Kidney glomerular epithelial cell (primary cell): ENCODE measurements around the gene NBL1.

Source experiments
- DNase-seq: peaks from one replicate; lab custom pipeline; 2025; lab: John Stamatoyannopoulos, UW

NBL1 gene

DNA sequence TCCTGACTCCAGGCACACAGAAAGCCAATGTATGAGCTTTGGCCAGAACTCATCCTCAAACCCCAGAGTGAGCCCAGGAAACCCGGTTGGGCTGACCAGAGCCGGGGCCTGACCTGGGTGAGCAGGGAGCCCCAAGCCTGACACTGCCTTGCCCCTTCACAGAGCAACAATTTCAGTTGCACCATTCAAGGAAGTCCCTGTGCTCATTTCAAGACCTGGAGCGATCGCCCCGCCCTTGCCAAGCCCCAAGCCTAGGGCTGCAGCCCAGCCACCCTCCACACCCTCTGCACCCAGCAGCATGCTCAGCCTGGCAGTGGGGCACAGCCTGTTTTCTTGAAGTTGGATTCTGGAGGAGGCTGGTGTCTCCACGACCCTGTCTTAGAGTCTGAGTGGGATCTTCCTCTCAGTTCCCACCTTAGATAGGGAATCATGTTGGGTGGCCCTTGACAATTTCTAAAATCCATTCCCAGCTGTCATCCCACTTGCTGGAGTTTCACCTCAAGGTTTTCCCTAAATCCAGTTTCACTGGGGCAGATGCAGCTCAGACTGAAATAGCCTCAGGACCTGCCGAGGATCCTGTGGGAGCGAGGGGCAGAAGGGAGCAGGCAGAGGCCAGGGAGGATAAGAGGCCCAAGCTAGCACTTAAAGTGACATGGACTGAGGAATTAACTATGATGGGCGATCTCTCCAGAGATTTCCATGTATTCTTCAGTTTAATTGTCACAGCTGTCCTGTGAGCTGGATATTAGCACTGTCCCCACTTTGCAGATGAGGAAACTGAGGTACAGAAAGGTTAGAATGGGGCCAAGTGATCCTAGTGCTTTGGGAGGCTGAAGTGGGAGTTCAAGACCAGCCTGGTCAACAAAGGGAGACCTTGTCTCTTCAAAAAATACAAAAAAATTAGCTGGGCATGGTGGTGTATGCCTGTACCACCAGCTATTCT is 2.5 kb downstream of the NBL1 start:
- DNase-seq = no peak

DNA sequence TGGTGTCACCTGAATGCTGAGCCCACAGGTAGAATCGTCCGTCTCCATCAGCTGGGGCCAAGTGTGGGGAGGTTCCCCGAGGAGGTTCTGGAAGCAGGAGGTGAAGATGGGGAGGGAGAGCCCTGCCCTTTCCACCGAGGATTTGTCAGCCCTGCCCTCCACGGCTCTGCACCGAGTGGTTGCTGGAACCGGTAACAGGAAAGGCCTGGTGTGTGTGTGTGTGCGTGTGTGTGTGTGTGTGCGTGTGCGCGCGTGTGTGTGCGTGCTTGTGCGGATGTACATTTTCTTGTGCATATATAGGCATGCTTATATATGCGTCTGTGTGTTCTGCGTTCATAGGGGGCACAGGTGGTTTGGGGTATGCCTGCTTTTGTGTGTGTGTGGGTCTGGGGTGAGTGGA is 3.5 kb downstream of the NBL1 start:
- DNase-seq = no peak

DNA sequence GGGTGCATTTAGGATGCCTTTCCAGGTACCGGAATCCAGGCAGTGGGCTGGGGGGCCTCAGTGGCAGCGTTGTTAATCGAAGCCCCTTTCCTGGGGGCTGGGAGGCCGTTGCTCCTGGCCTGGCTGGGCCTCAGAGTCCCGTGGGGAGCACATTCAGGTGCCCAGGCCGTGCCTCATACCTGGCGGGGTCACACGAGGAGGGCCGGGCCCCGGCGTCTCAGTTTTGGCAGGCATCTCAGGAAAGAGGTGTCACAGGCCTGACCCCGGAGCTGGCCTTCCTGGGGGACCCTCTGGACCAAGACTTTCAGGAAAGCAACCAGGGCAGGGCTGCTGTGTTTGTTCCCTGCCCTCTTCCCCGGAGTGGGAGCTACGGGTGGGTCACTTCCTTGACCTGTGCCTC is 4.1 kb downstream of the NBL1 start:
- DNase-seq = no peak

DNA sequence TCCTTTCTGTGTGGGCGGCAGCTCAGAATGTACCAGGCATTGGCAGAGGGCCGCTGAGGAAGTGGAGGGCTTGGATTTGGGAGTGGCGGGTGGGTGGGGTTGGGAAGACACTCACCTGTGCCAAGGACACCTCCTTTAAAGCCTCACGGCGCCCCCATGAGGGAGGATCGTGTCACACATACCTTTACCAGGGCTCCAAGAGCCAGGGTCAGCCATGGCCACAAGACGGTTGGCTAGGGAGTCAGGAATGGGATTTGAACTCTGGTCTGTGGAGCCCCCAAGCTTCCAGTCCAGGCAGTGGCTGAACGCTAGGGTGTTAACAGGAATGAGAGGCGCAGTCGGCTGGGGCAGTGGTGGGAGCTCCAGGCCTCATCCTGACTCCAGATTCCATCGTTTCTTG is 4.6 kb downstream of the NBL1 start:
- DNase-seq = no peak

DNA sequence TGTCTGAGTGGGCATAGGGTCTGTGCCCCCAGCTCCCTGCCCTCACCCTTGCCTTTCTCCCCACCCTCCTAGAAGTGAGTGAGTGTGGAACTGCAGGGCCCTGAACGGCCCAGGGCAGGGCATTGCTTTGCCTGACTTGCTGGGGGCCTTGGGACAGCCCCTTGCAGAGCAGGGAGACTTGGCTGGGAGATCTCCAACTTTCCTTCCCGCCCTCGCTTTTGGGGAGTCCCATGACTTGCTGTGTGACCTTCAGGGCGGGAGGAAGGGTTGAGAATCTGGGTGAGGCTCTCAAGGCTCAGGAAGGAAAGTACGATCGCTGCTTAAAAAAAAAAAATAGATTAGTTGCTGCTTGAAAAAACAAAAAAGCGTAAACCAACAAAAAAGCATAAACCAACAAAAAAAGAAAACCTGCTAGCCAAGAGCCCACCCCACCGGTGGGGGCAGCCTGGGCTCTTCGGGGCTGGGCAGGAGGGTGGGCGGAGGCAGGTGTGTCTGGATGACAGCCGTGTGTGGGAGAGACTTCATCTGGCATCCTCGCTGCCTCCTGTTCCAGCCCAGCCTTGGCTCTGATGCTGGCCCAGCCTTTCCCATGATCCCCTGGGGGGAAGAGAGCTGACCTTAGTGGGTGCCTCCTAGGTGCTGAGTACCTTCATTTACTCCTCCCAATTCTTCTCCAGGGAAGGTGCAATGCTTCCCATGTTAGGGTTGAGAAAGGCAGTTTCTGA is 6.5 kb downstream of the NBL1 start:
- no peak for DNase-seq

DNA sequence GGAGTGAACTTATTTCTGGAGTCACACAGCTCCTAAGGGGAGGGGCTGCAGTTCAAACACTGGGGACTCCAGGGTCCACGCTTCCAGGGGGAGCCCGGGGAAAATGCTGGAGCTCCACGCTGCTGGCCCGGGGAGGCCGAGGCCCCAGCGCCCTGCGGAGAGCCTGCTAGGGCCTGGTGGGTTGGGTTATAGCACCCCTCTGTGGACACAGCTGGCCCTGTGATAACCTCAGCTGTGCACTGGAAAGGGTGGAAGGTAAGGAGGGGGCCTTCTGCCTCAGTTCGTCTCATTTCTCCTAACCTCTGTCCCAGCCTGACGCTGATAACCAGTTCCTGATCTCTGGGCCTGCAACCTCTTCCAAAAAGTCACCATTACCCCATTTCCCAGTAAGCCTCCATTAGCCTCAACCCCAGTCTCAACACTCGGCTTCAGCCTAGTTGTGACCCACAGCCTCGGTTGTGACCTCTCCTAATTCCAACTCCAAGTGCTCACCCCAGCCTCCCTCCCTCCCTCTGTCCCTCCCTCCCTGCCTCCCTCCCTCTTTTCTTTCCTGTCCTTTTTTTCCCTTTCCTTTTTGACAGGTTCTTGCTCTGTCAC is 7.1 kb downstream of the NBL1 start:
- DNase-seq = peak; percentile 42

DNA sequence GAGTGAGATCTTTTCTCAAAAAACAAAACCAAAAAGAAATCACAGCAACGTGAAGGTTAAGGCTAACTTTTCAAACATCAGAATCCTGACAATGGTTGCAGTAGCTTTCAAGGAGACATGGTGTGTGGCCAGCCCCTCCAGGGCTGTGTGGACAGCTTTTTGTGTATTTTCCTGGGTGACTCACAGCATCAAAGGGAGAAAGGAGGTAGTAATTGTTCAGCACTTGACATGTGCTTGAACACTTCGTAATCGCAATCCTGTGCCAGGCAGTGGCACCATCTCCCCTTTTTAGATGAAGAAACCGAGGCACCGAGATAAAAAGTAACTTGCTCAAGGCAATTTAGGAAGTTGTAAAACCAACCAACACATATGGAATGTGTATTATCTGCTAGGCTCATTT is 10.3 kb downstream of the NBL1 start:
- peak; percentile 29 for DNase-seq

DNA sequence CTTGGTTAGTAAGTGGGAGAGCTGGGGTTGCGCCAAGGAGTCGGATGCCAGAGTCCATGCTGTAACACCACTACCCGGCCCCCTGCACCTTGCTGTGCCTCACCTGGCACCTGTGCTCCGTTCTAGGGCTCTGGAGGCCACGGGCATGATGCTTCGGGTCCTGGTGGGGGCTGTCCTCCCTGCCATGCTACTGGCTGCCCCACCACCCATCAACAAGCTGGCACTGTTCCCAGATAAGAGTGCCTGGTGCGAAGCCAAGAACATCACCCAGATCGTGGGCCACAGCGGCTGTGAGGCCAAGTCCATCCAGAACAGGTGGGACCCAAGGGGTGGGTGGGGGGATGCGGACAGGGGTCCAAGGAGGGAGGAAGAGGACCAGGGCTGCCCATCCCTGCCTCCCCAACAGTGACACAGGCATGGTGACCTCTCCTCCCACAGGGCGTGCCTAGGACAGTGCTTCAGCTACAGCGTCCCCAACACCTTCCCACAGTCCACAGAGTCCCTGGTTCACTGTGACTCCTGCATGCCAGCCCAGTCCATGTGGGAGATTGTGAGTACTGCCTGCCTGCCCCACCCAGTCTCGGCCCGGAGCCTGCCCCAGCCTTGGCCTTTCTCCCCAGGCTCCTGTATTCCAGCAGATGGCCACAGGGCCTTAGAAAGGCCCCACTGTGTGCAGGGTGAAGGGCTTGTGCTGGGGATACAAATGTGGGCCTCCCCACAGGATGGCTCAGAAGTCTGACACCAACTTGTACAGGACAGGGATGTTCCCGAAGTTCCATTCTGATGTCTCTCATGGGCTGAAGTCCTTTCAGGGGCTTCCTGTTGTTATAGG is 11.0 kb downstream of the NBL1 start:
- DNase-seq = no peak

DNA sequence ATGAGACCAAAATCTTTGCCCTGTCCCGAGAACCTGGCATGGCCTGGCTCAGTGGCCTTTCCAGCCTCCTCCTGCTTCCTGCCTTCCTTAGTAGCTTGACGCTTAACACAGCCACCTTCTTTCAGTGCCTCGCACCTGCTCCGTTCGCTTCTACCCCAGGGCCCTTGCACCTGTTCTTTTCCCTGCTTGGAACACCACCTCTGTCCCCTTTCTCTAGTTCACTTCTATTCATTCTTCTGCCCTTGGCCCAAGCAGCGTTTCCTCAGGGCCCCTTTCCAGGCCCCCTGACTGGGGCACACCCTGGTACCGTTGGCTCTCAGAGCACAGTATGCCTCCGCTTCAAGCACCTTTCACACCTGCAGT is 11.6 kb downstream of the NBL1 start:
- no peak for DNase-seq

DNA sequence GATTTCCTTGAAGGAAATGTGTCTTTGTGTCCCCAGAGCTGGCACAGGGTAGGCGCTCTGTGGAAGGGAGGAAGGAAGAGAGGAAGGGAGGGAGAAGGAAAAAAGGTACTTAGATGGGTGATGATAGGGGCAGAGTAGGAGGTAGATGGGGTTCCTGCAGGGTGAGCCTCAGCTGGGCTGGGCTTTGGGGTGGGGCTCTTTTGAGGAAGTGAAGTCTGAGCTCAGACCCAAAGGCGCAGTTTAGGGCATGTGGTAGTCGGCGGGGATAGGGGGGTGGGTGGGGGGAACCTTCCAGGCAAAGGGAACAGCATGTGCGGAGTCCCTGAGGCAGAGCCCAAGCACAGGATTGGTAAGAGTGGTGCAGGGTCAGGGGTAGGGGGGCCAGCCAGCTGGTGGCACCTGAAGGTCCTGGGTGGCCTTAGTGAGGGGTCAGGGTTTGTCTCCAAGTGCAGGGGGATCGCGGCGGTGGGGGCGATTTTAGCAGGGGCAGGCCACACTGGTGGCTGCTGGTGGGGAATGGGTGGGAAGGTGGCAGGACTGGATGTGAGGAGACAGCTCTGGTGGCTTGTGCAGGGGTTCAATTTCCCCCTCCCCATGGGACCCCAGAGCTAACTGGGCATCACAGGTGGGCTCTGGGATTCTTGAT is 12.1 kb downstream of the NBL1 start:
- no peak for DNase-seq

DNA sequence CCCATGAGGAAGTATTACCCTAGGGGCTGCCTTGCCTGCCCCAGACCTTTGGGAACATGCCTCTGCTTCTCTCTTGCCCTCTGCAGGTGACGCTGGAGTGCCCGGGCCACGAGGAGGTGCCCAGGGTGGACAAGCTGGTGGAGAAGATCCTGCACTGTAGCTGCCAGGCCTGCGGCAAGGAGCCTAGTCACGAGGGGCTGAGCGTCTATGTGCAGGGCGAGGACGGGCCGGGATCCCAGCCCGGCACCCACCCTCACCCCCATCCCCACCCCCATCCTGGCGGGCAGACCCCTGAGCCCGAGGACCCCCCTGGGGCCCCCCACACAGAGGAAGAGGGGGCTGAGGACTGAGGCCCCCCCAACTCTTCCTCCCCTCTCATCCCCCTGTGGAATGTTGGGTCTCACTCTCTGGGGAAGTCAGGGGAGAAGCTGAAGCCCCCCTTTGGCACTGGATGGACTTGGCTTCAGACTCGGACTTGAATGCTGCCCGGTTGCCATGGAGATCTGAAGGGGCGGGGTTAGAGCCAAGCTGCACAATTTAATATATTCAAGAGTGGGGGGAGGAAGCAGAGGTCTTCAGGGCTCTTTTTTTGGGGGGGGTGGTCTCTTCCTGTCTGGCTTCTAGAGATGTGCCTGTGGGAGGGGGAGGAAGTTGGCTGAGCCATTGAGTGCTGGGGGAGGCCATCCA is 12.8 kb downstream of the NBL1 start:
- no peak for DNase-seq

DNA sequence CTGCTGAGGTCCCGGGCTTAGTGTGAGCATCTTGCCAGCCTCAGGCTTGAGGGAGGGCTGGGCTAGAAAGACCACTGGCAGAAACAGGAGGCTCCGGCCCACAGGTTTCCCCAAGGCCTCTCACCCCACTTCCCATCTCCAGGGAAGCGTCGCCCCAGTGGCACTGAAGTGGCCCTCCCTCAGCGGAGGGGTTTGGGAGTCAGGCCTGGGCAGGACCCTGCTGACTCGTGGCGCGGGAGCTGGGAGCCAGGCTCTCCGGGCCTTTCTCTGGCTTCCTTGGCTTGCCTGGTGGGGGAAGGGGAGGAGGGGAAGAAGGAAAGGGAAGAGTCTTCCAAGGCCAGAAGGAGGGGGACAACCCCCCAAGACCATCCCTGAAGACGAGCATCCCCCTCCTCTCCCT is 13.4 kb downstream of the NBL1 start:
- no peak for DNase-seq

DNA sequence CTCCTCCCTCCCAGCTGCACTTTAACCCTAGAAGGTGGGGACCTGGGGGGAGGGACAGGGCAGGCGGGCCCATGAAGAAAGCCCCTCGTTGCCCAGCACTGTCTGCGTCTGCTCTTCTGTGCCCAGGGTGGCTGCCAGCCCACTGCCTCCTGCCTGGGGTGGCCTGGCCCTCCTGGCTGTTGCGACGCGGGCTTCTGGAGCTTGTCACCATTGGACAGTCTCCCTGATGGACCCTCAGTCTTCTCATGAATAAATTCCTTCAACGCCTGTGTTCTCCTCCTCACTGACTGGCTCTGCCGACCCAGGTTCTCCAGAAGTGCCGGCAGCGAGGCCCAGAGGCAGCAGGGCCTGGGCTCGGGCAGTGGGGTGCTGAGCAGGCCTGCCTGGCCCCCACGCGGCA is 14.1 kb downstream of the NBL1 start:
- no peak for DNase-seq

DNA sequence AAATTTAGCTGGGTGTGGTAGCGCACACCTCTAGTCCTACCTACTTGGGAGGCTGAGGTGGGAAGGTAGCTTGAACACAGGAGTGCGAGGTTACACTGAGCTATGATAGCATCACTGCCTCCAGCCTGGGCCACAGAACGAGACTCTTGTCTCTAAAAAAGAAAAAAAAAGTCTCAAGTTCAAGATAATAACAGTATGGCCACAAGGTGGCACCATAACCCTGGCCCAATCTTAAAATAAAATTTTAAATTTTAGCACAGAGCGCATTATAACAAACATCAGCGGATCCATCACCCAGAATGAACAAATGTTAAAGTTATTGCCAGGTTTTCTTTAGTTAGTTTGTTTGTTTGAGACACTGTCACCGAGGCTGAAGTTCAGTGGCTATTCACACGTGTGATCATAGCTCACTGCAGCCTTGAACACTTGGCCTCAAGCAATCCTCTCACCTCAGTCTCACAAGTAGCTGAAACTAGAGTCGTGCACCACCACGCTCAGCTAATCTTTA is 17.7 kb downstream of the NBL1 start:
- DNase-seq = peak; percentile 56

DNA sequence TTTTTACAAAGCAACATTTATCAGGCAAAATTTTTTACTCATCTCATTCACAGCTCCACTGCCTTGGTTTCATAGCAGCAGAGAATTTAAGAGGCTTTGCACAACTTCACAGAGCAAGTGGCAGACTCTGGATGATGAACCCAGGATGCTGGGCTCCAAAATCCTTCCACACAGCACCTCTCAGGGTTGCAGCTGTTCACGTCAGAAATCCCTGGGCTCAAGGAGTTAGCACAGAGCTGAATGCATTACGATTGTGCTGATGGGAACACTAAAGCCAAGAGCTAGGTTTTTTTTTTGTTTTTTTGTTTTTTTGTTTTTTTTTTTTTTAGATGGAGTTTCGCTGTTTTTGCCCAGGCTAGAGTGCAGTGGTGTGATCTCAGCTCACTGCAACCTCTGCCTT is 18.2 kb downstream of the NBL1 start:
- no peak for DNase-seq

DNA sequence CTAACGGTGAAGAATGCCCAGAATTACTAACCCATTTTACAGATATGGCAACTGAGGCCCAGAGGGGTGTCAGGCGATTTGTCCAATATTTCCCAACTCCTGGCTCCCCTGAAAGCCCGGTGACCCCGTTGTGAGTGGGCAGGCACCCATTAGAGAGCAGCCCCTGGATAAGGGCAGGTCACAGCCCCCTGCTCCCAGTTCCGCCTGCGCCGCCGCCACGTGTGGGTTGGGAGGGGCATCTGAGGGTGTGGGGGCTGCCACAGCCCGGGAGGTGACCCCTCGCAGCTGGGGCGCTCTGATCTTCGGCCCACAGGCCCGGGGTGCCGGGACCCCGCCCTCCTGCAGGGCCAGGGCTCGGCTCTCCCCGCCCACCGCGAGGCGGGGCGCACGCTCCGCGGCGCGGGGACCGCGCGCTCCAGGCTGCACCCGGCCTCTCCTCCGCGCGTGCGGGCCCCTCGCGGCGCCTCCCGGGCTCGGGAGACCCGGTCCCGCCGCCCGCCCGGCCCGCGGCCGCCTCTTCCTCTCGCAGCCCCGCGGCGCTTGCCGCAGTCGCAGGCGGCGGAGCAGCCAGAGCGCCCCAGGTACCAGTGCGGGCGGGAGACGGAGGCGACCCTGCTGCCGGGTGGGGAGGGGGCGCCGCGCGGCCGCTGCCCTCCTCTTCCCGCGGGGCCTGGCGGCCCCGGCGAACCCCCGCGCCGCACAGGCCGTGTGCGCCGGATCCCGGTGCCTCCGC is 20.5 kb downstream of the NBL1 start, which contains the start of gene HTR6:
TSS of gene HTR6 (plus strand) at position 423 of the 733 bp plus-strand sequence. CDS start 879 bp downstream, outside the sequence.
- DNase-seq = no peak

DNA sequence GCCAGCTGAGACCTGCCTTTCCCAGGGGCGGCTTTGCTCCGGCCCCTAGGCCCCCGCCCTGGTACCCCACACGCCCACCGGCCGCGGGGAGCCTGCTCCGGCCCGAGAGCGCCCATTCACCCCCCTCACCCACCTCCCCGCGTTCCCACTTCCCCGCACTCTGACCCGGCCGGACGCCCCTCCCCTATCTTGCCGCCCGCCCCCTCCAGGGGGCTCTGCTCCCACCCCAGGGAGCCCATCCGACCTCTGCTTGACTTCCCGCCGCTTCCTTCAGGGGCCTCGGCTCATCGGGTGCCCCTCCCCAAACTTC is 21.0 kb downstream of the NBL1 start:
- DNase-seq = no peak

DNA sequence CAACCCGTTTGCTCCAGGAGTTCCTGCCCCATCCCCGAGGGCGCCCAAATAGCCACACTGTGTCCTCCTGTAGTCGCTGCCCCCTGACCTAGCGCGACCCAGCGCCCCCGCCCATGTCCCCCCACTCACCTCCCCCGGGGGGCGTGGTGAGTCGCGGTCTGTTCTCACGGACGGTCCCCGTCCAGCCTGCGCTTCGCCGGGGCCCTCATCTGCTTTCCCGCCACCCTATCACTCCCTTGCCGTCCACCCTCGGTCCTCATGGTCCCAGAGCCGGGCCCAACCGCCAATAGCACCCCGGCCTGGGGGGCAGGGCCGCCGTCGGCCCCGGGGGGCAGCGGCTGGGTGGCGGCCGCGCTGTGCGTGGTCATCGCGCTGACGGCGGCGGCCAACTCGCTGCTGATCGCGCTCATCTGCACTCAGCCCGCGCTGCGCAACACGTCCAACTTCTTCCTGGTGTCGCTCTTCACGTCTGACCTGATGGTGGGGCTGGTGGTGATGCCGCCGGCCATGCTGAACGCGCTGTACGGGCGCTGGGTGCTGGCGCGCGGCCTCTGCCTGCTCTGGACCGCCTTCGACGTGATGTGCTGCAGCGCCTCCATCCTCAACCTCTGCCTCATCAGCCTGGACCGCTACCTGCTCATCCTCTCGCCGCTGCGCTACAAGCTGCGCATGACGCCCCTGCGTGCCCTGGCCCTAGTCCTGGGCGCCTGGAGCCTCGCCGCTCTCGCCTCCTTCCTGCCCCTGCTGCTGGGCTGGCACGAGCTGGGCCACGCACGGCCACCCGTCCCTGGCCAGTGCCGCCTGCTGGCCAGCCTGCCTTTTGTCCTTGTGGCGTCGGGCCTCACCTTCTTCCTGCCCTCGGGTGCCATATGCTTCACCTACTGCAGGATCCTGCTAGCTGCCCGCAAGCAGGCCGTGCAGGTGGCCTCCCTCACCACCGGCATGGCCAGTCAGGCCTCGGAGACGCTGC is 21.7 kb downstream of the NBL1 start:
- DNase-seq = no peak

DNA sequence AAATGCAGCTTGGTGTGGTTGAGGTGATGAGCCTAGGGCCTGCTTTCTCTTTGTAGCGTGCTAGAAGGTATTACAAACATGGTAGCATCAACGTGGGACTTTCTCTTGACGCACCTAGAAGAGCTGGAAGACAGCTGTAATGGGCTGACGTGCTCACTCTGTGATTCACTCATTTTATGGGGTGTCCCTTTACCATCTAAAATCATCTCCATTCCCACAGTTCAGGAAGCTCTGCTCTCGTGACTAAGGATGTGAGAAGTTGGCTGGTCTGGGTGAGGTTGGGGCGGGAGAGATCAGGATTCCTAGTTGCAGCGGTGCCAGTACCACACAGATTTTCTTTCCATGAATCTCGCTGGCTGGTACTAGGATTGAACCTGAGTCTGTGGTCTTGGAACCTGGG is 24.8 kb downstream of the NBL1 start:
- DNase-seq = no peak
